Calu3 (cell line): ENCODE measurements around the gene IDI2. TPM values are rescaled to one million over a fixed set of nuclear protein-coding genes. Genes with fewer than 3 reads are reported as not detected.

ENCODE experiments used
- BruUV-seq: library from RNA; stranded (reverse); fragments of 400-500 nt; replicated peaks from 2 replicates; lab custom pipeline; 2021; lab: Mats Ljungman, UMichigan
- CTCF ChIA-PET: fragments of 300-600 bp; sonication (Branson Sonifier 250); formaldehyde crosslinking; loops from one replicate; lab custom pipeline; 2022; ENCODE audit warnings: antibody characterized with exemption; lab: Charles Lee
- DNase-seq: peaks from one replicate; pipeline ENCODE4 v3.0.0; 2022
- H3K27ac Mint-ChIP-seq: one replicate; pipeline ENCODE4 v1.8.0; 2022; ENCODE audit warnings: mixed read lengths; ENCODE audit not compliant: unreplicated experiment
- H3K27me3 Mint-ChIP-seq: one replicate; pipeline ENCODE4 v1.8.0; 2022; ENCODE audit warnings: mixed read lengths; ENCODE audit not compliant: unreplicated experiment
- H3K36me3 Mint-ChIP-seq: one replicate; pipeline ENCODE4 v1.8.0; 2022; ENCODE audit warnings: mild to moderate bottlenecking, moderate library complexity, mixed read lengths; ENCODE audit not compliant: insufficient read depth, unreplicated experiment
- H3K4me1 Mint-ChIP-seq: one replicate; pipeline ENCODE4 v1.8.0; 2022; ENCODE audit warnings: mild to moderate bottlenecking, low read depth, mixed read lengths; ENCODE audit not compliant: unreplicated experiment
- H3K4me3 Mint-ChIP-seq: one replicate; pipeline ENCODE4 v1.8.0; 2022; ENCODE audit warnings: mild to moderate bottlenecking, low read depth, moderate library complexity, mixed read lengths; ENCODE audit not compliant: unreplicated experiment
- H3K9me3 Mint-ChIP-seq: one replicate; pipeline ENCODE4 v1.8.0; 2022; ENCODE audit warnings: low read depth, mixed read lengths; ENCODE audit not compliant: unreplicated experiment
- CTCF ChIP-seq: fragments of 200-600 bp; IDR thresholded peaks from one replicate; pipeline ENCODE4 v1.8.0; 2022; ENCODE audit warnings: antibody characterized with exemption; ENCODE audit not compliant: unreplicated experiment
- intact Hi-C: fragments of 100-400 bp; cut with micrococcal nuclease; formaldehyde crosslinking; loops from one replicate; pipeline ENCODE4 v1.10.0; 2022; ENCODE audit not compliant: unreplicated experiment
- total RNA-seq: library from RNA; stranded (reverse); gene quantifications from 2 replicates; pipeline ENCODE4 v1.2.3, GENCODE V29; 2022

The IDI2 gene
- total RNA-seq, 1 experiment from 2014 or later, result not detected

GRCh38 chr10:988667-989545 is 36.8 kb downstream of the IDI2 start:
- Mint-ChIP-seq H3K4me1 (peaks cover 38% of the 10 kb centered on the region), H3K36me3 (peaks cover 74% of the 10 kb centered on the region), H3K4me3 (peak overlapping the region; percentile 90), H3K9me3 (no peaks in the 10 kb centered on the region), H3K27me3 (no peaks in the 10 kb centered on the region), H3K27ac (peak overlapping the region; percentile 98)
- no peak for DNase-seq
- no peak for TF ChIP-seq CTCF
- intact Hi-C loops, result loop anchor here (10.0 kb wide), 1 partner anchor 154 kb away; no protein-coding TSS in a partner anchor
- CTCF ChIA-PET, result no interaction called here
- TSS peak; percentile 38 for BruUV-seq

GRCh38 chr10:987870-988666 is 37.6 kb downstream of the IDI2 start, which contains the start of gene GTPBP4:
GTPBP4 (plus strand) TSS chr10:988434; CDS start chr10:988480, 46 bp downstream.
- peak within 1 kb of the TSS; percentile 98 for H3K27ac Mint-ChIP-seq
- peaks cover 76% of the 10 kb centered on the region for H3K36me3 Mint-ChIP-seq
- peaks cover 38% of the 10 kb centered on the region for H3K4me1 Mint-ChIP-seq
- CTCF ChIA-PET, result interaction anchor here (2.5 kb wide), 1 partner anchor 59 kb away, joined by 10 read pairs; no protein-coding TSS in a partner anchor
- BruUV-seq, result no TSS peak
- no peaks in the 10 kb centered on the region for H3K27me3 Mint-ChIP-seq
- H3K4me3 Mint-ChIP-seq, result peak within 1 kb of the TSS; percentile 90
- peak; percentile 96 for DNase-seq
- intact Hi-C loops, result loop anchor here (10.0 kb wide), 1 partner anchor 153 kb away; no protein-coding TSS in a partner anchor
- no peaks in the 10 kb centered on the region for H3K9me3 Mint-ChIP-seq
- no peak for TF ChIP-seq CTCF

- Mint-ChIP-seq H3K27ac (peak overlapping the region; percentile 98), H3K9me3 (no peaks in the 10 kb centered on the region), H3K27me3 (no peaks in the 10 kb centered on the region), H3K4me3 (peak overlapping the region; percentile 90), H3K36me3 (peaks cover 73% of the 10 kb centered on the region), H3K4me1 (peaks cover 38% of the 10 kb centered on the region)
- no peak for DNase-seq
- intact Hi-C loops, result loop anchor here (10.0 kb wide), 1 partner anchor 153 kb away; no protein-coding TSS in a partner anchor
- TF ChIP-seq CTCF, result no peak
- TSS peak; percentile 35 for BruUV-seq
- CTCF ChIA-PET, result interaction anchor here (2.5 kb wide), 1 partner anchor 58 kb away, joined by 10 read pairs; no protein-coding TSS in a partner anchor
Observed at GRCh38 chr10:987620-987869, 38.1 kb downstream of the IDI2 start.

GRCh38 chr10:986881-987619 is 38.6 kb downstream of the IDI2 start:
- Mint-ChIP-seq H3K27ac (peak overlapping the region; percentile 98), H3K4me1 (peaks cover 38% of the 10 kb centered on the region), H3K36me3 (peaks cover 68% of the 10 kb centered on the region), H3K9me3 (no peaks in the 10 kb centered on the region), H3K27me3 (no peaks in the 10 kb centered on the region), H3K4me3 (peak overlapping the region; percentile 90)
- TF ChIP-seq CTCF, result no peak
- CTCF ChIA-PET, result interaction anchor here (0.5 to 2.5 kb wide), 6 partner anchors 13 to 297 kb away, joined by 3 to 12 read pairs (median 6); partner anchors contain the start of gene LARP4B
- intact Hi-C loops, result loop anchor here (1.0 to 10.0 kb wide), 2 partner anchors 16 to 152 kb away; no protein-coding TSS in a partner anchor
- no TSS peak for BruUV-seq
- no peak for DNase-seq
